ENCODE data around the gene SLC3A2. TPM values are rescaled to one million over a fixed set of nuclear protein-coding genes. Genes with fewer than 3 reads are reported as not detected.
A peak's percentile ranks its signal among the peaks of the same experiment; 100 is the strongest.

SLC3A2 gene
- total RNA-seq, 1 experiment from 2014 or later = 290 TPM

DNA sequence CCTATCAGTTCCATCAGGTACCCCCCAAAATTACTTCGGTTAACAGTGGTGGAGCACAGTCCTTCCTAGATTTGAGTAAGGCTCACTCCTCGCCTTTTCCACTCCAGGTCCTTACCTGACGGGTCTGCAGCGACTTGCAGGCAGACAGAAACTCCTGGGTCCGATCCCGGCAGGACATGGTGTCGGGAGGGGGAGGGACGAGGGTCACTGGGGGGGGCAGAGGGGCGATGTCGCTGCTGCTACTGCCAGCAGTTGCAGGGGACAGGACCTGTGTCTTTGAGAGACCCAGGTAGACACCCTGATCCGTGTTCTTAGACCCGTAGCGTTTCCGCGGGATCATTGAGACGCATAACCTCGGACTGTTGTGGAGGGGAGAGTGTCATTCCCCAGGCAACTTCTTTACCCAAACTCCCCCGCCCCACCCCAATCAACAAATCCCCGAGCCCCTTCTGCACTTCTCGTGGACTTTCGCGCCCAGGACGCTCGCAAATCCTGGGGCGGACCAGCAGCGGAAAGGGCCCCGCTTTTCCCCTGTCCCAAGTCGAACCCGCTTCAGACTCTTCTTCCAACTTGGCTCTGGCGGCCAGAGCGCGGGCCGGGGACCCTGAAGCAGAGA lies 49.7 kb upstream of the SLC3A2 start:
- H3K27ac ChIP-seq (ENCODE audit: insufficient read length, low read depth, low read length) = no peak overlapping the region
- H3K23me2 ChIP-seq (ENCODE audit: insufficient read length, low read depth, low read length, poor library complexity, severe bottlenecking) = peaks cover 10% of the 10 kb centered on the region
- no peak overlapping the region for H2BK120ac ChIP-seq (ENCODE audit: low read depth, low read length, poor library complexity, severe bottlenecking)
- peak overlapping the region; percentile 99 to 100 for H3K4me3 Mint-ChIP-seq
- H3K56ac ChIP-seq (ENCODE audit: insufficient read length, low read depth, low read length) = no peak overlapping the region
- no peak overlapping the region for H4K8ac ChIP-seq (replicated peaks; ENCODE audit: insufficient read length, low read depth, low read length)
- H3T11ph ChIP-seq (ENCODE audit: low read length) = no peak overlapping the region
- no CpG with 5 or more reads among the region's 33 CpGs for WGBS (ENCODE audit: extremely low coverage, insufficient read length, low lambda C conversion rate)
- H3K27me3 Mint-ChIP-seq (ENCODE audit: low read depth) = no peaks in the 10 kb centered on the region
- H3K9me3 Mint-ChIP-seq = no peaks in the 10 kb centered on the region; a peak in 1 of 5 replicates
- H4K5ac ChIP-seq (ENCODE audit: insufficient read length, low read depth, low read length) = no peak overlapping the region
- H3K9me3 ChIP-seq (ENCODE audit: control insufficient read depth, low read depth, low read length) = no peaks in the 10 kb centered on the region
- H3K79me1 ChIP-seq (ENCODE audit: insufficient read depth, low read depth, low read length, poor library complexity, severe bottlenecking) = no peaks in the 10 kb centered on the region
- H3K27me3 ChIP-seq (ENCODE audit: insufficient read depth, low read length) = no peaks in the 10 kb centered on the region
- H2BK5ac ChIP-seq (ENCODE audit: insufficient read length, low read length) = no peak overlapping the region
- TF ChIP-seq, protein P1, sequence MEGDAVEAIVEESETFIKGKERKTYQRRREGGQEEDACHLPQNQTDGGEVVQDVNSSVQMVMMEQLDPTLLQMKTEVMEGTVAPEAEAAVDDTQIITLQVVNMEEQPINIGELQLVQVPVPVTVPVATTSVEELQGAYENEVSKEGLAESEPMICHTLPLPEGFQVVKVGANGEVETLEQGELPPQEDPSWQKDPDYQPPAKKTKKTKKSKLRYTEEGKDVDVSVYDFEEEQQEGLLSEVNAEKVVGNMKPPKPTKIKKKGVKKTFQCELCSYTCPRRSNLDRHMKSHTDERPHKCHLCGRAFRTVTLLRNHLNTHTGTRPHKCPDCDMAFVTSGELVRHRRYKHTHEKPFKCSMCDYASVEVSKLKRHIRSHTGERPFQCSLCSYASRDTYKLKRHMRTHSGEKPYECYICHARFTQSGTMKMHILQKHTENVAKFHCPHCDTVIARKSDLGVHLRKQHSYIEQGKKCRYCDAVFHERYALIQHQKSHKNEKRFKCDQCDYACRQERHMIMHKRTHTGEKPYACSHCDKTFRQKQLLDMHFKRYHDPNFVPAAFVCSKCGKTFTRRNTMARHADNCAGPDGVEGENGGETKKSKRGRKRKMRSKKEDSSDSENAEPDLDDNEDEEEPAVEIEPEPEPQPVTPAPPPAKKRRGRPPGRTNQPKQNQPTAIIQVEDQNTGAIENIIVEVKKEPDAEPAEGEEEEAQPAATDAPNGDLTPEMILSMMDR (conservative IDR thresholded peaks at IDR 0.05) = no peak
- H3K14ac ChIP-seq (ENCODE audit: insufficient read depth, low read length) = peak overlapping the region; percentile 90
- no peaks in the 10 kb centered on the region for H4K20me1 ChIP-seq (ENCODE audit: control insufficient read depth, insufficient read depth, insufficient read length)
- H2BK12ac ChIP-seq (ENCODE audit: insufficient read length, low read depth, low read length) = no peak overlapping the region
- peak; percentile 42 for DNase-seq
- H3K4me2 ChIP-seq (ENCODE audit: insufficient read depth, insufficient read length, low read length) = peak overlapping the region; percentile 97
- no peak overlapping the region for H3K4ac ChIP-seq (ENCODE audit: low read depth, low read length)
- peaks cover 25 to 53% (median 47%) of the 10 kb centered on the region in 3 experiments for H3K36me3 Mint-ChIP-seq (ENCODE audit: insufficient read depth in 1 of 3, low read depth in 3 of 3)
- peak overlapping the region; percentile 74 for H3K18ac ChIP-seq (ENCODE audit: insufficient read length, low read depth, low read length)
- no peak overlapping the region for H4K91ac ChIP-seq (ENCODE audit: insufficient read length, low read depth, low read length)
- H2BK20ac ChIP-seq (ENCODE audit: low read depth, low read length, poor library complexity, severe bottlenecking) = no peak overlapping the region
- H2BK15ac ChIP-seq (ENCODE audit: low read depth, low read length) = no peak overlapping the region
- no peak overlapping the region for H2AFZ ChIP-seq (ENCODE audit: low read length)
- H3K27ac Mint-ChIP-seq = peak overlapping the region; percentile 98 to 100 (median 100)
- H3K4me1 ChIP-seq (ENCODE audit: insufficient read depth, low read length) = no peaks in the 10 kb centered on the region
- peaks cover 4% of the 10 kb centered on the region; the same call in 1 of the 2 replicates for H3K79me2 ChIP-seq (ENCODE audit: insufficient read depth, low read length)
- peak overlapping the region; percentile 86 for H3K9ac ChIP-seq (ENCODE audit: extremely low read depth, insufficient read length, low read length)
- H3K4me1 Mint-ChIP-seq = peaks cover 17 to 24% of the 10 kb centered on the region in 2 experiments
- H3K23ac ChIP-seq (ENCODE audit: insufficient read length, low read depth, low read length) = no peak overlapping the region
- H2AK5ac ChIP-seq (ENCODE audit: insufficient read length, low read length) = no peak overlapping the region

Data from H9 (cell line).